ENCODE data around the gene ITIH5.
"Not testable (repeated sequence)": the region's sequence is repeated elsewhere in the genome, so short reads cannot be mapped to it uniquely, and the experiment has no call there.

ITIH5 gene

DNA sequence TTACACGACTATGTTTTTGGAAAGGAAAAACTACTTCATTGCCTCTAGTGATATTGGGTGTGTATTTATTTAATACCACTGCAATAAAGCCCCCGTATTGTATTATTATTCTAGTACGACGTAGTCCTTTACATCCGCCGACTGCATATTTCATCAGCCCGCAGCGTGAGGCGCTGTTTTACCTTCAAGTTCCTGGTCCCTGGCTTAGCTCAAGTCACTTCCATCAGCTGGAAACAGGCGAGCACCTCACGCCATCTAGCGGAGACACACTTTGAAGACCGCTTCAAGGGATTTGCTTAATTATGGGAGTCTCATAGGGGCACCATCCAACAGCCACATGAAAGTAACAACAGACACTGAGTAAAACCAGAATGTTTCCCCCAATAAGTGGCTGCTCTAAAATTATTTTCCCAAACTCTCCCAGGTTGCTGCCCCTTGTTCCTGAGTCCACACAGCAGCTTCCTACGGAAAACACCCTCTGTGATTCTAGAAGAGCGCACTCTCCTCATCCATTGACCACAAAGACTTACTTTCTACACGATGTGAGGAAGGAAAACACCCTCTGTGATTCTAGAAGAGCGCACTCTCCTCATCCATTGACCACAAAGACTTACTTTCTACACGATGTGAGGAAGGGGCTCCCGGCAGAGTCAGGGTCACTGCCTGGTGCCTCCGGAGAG is 20.6 kb upstream of the ITIH5 start:
- DNase-seq: peak; percentile 51

DNA sequence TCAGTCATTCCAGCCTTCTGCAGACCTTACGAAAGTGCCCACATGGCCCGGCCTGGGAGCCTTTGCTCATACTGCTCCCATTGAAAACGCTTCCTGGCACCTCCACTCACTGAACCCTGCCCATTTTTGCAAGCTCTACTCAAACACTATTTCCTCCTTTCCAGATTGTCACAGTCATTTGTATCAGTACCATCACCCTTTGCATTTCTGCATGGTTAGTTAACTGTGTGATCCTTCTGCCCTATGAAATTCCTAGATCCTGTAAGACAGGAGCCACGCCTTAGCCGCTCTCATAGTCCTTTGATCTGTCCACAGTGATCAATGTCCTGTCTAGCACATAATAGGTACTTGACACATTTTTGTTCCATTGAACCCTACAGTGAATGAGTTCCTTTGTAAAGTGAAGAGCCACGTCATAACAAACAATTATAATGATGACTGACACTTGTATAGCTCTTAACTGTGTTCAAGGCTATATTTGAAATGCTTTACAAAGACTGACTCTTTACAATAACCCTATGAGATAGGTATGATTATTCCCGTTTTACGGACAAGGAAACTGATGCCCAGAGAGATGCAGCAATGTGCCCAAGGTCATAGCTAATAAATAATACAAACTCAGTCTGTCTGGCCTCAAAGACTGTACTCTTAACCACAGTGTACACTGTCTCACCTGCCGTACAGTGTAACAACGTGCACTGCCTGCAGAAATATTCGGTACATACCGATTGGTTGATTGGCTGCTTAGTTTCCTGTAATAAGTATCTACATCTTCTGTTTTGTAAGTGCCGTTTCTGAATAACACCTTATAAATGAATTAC is 19.8 kb upstream of the ITIH5 start:
- DNase-seq: no peak

DNA sequence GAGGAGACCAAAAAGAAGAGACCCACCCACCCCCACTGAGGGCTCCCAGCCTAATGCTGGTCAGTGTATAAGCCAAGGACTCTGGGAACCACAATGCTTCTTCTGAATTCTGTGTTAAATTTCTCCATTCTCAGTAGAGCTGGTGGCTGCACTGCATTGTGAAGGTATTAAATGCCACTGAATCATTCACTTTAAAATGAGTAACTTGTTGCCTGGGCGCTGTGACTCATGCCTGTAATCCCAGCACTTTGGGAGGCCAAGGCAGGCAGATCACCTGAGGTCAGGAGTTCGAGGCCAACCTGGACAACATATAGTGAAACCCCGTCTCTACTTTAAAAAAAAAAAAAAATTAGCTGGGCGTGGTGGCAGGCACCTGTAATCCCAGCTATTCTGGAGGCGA is 13.3 kb upstream of the ITIH5 start:
- not testable (repeated sequence) for DNase-seq

DNA sequence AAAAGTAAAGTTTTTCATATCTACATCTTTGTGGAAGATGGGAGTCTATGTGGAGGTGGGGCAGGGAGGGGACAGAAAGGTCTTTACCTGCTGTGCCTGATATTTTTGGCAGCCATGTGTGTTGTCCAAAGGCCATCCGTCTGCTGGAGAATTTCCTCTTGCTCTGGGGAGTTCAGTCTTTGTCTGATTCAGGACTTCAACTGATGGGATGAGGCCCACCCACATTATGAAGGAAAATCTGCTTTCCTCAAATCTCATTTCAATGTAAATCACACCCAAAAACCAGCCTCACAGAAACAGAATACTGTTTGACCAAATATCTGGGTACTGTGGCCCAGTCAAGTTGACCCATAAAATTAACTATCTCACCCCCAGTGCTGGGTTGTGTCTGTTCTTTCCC is 12.5 kb upstream of the ITIH5 start:
- no peak for DNase-seq

DNA sequence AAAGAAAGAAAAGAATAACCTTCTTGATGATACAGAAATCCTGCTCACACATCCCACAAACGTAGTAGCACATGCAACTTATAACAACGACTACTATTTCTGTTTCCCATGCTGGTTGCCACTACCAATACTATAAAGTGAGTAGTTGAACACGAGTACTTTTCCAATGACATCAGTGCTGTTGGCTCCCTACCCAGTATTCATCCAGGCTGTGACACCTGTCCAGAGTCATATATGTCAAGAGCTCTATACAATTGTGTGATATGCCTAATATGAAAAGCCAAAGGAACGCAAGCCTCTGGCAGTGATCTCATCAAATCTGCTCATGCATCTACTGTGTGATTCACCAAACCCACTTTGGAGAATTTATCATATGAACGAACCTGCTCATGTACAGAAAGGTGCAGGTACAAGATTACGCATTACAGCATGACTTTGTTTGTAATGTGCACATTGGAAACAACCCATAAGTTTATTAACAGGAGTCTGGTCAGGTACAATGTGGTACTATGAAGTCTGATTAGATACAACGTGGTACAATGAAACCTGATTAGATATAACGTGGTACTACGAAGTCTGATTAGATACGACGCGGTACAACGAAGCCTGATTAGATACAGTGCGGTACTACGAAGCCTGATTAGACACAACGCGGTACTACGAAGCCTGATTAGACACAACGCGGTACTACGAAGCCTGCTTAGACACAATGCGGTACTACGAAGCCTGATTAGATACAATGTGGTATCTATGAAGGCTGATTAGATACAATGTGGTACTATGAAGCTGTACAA is 5.8 kb upstream of the ITIH5 start:
- DNase-seq: no peak

DNA sequence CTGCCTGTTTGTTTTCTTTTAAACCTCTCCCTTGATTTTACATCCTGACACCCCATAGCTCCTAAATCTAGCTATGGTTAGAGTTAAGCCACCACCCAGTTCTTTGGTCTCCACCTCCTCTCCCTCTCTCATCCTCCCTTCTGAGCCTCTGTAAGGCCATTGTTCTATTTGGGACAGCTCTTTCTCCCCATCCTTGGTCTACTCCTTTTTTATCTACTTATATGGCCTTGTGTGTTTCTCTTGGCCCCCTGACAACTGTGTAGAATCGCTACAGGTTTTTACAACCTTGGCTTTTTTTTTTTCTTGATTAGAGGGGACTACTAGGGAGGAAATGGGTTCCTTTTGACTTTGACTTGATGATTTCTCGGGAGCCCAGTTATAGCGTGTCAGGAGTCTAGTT is 3.4 kb upstream of the ITIH5 start:
- no peak for DNase-seq

DNA sequence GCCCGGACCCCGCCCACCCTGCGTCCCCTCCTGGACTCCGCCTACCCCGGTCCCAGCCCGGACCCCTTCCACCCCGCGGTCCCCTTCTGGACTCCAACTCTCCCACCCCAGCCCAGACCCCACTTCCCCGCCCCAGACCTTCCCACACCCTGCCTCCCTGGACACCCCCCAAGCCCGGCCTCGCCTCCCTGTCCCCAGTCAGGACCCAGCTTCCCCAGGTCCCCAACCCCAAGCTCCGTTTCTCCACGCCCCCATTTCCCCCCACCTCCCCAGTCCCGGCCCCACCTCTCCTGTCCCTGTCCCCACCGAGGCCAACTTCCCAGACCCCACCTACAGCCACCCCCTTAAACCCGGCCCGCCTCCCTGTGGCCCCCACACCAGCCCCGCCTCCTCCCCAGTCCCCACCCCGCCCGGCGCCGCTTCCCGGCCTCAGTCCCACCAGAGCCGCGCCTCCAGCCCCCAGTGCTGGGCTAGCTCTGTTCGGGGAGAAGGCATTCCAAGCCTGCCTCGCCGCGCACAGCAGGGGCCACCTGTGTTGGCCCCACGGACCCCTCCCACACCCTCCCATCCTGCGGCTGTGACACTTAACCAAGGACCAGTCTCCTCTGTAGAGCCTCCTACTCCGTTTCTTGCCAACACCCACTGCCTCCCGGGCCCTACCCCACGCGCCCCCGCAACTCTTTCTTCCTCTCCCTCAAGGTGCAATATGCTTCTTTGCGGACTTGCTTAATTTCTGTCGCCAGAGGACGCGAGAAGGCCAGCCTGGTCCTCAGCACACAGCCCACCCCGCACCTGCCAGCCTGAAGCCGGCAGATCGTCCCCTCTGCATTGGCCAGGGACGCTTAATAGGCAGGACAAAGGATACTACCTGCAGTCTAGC is 736 bp upstream of the ITIH5 start:
- no peak for DNase-seq

DNA sequence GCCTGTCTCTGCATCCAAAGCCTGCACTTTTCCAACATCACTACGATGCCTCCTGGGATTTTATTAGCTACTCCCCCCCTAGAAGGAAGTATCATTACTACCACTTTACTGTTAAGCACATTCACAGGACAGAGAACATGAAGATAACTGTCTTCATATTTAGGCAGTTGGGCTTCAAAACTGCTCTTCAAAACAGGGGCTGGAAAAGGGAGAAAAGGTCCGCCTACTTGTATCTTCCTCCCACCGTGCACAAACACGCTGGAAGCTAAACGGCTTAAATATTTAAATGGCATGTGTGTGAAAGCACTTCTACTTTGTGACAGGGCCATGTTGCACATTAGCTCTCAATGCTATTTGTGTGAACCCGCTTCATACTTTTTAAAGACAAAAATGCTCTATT is 999 bp downstream of the ITIH5 start:
- DNase-seq: no peak

DNA sequence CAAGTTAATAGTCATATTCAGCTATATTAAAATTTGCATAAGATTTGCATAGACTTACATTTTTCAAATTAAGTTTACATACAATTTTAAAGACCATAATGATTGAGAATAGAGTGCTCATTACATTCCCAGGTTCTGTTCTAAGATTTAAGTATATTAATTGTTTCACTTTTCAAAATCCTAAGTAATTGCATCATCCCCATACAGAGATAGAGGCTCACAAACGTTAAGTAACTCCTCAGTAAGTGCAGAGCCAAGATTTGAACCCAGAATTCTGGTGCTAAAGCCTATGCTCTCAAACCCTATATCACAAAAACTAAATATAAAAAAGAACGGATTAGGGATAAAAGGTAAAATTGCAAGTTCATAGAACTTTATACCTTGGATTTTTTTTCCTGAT is 2.1 kb downstream of the ITIH5 start:
- DNase-seq: no peak

DNA sequence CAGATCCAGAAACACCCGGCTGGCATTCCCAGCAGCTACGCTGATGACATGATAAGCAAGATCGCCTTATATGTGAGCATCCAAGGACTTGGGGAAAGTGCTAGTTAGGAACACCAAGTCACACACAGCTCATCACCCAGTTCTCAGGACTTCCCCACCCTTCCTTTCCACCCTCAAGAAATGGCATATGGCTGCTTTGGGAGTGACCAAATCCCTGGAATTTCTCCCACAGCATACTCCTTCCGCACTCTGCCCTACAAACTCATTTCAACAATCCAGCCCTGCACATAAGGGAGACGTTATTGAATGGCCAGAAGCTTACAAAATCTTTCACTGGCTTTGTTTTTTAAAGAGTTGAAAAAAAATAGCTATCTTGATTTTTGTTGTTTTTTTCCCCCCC is 4.2 kb downstream of the ITIH5 start:
- no peak for DNase-seq

DNA sequence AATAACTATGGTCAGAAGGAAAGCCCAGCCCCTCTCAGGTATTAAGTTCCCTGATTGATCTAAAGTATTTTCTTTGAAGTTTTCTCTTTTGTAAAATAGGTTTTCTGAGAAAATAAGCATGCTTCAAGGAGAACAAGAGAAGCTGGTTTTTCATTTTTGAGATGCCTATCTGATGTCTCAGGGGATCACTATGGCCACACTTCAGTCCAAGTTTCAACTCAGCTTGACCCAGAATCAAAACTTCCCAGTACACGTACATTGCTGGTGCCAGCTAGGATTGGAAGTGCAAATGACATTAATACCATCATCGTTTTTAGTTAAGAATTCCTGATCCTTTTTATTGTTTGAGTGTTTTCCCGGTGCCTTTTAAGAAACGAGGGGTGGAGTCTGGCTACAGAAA is 7.2 kb downstream of the ITIH5 start:
- no peak for DNase-seq

DNA sequence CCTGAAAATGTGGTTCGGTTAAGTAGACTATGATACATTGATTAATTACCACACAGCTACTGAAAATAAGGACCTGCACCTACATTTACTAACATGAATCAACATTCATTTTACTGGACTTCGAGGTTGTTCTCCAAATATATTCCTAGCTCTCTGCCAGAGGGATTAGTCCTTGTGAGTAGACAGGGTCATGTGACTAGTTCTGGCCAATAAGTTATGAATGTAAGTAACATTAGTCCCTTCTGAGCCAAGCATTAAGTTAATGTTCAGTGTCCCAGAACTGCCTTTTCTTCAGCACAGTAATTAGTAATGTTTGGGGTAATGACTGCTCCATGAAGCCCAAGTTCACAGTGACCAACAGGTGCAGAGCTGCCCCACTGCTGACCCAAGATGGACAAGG is 9.2 kb downstream of the ITIH5 start:
- no peak for DNase-seq

DNA sequence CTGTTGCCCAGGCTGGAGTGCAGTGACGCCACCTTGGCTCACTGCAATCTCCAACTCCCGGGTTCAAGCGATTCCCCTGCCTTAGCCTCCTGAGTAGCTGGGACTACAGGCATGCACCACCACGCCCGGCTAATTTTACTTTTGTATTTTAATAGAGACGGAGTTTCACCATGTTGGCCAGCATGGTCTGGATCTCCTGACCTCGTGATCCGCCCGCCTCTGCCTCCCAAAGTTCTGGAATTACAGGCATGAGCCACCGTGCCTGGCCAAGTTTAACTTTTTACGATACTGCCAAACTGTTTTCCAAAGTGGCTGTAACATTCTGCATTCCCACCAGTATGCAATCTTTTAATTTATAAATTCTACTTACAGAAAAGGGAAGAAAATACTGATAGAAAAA is 9.7 kb downstream of the ITIH5 start:
- not testable (repeated sequence) for DNase-seq

DNA sequence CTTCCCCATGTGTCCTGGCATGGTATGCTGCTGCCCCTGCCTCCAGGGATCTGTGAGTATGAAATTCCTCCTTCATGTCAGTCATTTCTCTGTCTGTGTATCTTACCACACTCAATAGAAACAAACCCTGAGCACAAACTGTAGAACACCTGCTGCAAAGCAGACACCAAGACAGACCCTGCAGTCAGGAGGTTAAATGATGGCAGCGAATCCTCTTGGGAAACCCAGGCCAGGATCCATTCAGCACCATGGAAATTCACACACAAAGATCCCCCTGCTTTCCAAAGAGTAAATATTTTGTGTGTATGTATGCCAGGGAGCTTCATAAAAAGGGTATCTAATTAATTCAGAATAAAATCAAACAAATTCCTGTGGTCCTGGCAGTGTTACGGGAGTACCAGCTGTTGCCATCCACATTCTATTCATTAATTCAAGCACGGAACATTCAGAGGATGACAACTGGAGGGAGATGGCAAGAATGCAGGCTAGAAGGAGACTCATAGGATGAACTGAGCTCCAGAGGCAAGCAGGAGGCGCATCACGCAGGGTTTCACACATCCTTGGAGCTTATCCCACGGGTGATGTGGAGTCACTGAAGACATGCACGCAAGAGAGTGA is 14.8 kb downstream of the ITIH5 start:
- no peak for DNase-seq

DNA sequence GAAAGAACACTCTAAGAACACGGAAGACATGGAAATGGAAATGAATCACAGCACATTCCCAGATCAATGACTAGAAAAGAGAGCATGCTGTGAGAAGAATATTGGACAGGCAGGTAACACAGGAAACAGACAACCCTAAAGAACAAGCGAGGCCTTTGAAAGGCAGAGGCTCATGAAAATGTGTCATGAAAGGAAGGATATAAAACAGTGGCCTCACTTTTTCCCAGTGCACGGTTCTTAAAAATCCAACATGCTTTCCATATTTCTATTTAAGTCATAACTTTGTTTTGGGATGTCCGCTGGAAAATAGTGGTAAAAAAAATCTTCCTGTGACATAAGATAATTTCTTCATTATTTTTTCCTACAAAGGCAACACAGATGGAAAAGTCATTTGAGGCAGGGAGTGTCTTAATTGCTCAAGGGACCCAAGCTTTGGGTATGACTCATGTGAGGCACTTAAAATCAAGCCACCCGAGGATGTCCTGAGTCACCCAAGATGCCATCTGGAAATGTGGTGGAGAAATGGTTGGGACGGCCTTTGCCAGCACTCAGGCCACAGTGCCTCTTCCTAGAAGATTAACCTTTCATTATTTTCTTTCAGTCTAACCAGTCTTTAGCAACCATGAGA is 17.0 kb downstream of the ITIH5 start:
- DNase-seq: no peak

DNA sequence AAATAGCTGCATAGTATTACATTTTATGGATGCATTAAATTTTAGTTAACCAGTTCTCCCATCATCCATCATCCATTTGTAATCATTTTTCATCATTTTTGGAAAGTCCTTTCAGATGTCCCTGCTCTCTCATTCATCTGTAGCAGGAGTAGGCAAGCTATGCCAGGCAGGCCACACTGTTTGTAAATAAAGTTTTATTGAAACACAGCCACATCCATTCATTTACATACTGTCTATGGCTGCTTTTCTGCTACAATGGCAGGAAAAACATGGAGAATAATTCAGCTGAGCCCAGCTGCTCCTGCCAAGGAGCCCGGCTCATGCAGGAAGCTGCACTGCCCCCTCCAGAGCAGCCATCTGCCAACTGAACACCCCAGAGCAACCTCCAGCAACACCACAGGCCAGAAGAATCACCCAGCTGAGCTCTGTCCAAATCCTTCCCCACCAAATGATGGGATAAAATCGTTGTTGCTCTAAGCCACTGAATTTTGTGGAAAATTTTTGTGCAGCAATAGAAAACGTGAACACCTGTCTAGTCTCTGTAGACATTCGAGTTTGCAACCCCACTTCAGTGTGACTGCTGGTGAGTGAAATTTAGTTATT is 19.6 kb downstream of the ITIH5 start:
- no peak for DNase-seq

DNA sequence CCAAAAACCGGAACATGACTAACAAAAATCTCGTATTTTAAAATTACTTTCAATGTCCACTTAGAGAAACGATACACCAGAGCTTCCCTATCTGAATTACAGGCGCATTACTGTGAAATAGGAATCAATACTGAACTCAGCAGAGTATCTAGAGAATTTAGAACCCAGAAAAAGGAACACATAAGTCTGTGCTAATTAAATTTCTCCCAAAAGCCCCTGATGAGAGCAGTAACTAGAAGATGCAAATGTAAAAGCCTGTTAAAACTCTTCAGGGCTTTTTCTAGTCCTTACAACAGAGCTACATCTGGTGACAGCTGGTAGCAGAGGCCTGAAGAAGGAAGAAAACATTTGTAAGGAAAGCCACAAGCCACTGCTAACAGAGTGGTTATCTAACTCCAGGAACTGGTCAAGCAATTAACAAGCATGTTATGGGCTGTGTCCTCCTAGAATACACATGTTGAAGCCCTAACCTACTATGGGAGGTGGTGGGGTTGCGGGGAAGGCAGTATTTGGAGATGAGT is 24.2 kb downstream of the ITIH5 start:
- no peak for DNase-seq

DNA sequence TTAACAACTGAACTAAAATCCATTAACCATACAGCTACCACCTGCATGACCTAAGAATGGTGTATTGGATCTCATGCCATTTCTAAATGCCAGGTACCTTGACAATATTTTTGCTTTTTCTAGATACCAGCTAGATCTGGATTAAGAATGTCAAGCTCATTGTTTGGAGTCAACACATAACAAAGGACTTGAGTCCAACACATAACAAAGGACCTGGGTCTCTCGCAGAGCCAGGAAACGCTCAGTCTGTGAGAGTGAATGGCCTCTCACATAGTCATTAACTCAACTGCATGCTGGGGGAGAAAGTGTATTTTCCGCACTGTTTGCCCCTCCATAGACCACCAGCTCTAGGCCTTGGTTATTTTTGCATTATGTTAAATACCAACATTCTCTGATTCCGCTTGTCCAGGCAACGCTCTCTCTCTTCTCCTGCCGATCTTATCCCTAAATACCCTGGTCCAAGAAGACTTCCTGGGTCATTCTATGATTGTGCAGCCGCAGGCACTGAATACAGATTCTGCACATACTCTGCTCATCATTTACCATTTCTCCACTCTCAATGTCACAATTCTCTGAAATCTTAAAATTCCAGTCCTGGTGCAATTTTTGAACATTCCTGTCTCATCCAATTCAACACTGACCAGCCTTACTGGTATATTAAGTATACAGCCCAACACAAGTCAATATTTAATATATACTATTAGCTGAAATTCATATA is 31.2 kb downstream of the ITIH5 start:
- no peak for DNase-seq

DNA sequence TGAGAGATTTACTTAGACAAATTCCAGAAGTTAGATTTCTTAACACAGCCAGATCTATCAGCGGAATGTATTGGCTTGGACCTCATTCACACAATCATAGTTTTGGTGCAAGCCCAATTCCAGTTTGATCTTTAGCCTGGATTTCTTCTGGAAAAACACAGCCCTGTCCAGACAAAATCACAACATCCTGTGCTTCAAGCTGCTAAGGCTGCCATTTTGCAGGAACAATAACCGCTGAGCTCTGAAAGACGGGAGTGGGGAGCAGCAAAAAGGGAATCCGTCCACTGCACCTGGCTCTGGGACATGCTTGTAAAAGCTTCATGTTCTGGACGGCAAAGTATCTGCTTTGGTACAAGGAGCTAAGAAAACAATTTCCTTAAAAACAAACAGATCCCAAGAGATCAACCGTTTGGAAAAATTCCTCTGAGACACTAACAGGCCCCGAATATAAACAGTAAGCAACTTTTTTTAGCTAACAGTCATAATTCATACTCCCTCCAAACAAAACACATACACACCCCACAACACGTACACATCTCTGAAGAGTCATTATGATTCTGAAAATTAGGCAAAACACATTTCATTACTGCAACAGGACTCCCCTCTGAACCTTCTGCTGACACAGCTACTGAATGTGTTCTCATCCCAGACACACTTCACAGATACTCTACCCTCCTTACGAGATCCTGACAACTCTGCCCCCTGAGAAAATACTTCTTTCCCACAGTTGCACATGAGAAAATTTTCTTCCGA is 32.4 kb downstream of the ITIH5 start:
- no peak for DNase-seq

DNA sequence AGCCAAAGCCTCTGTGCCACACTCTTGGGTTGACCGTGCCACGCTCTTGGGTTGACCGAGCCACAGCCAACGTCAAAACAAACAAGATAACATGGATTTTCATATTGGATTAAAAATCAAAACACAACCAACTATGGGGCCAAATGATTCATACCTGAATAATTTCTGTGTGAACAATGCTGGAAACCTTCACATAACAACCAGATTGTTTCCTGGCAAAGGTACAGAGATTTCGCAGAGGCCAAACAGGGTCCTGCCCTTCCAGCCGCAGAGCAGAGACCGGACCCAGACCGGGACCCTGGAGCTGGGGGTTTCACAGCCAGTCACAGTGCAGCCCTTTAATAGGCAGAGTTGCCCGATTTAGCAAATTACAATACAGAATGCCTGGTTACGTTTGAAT is 40.5 kb downstream of the ITIH5 start:
- DNase-seq: no peak

Measured in activated effector memory CD4-positive, alpha-beta T cell treated with Interleukin-2 at 50 U/mL for 16 hours (primary cell).